Brain microvascular endothelial cell (primary cell): ENCODE results near the gene MSH4.
"Not testable (repeated sequence)": the region's sequence is repeated elsewhere in the genome, so short reads cannot be mapped to it uniquely, and the experiment has no call there.

Source experiments
- DNase-seq: peaks from one replicate; pipeline ENCODE4 v3.0.0-alpha.2; 2020
- H3K27ac ChIP-seq: fragments of 250-450 bp; sonication (Bioruptor Pico); 2 replicates; pipeline ENCODE4 v1.5.1; 2020; ENCODE audit warnings: mild to moderate bottlenecking, moderate library complexity
- H3K27me3 ChIP-seq: fragments of 250-450 bp; sonication (Bioruptor Pico); replicated peaks from 2 replicates; pipeline ENCODE4 v1.5.1; 2020; ENCODE audit warnings: mild to moderate bottlenecking
- H3K36me3 ChIP-seq: fragments of 250-450 bp; sonication (Bioruptor Pico); replicated peaks from 2 replicates; pipeline ENCODE4 v1.5.1; 2020; ENCODE audit warnings: mild to moderate bottlenecking
- H3K4me3 ChIP-seq: 2 replicates; pipeline ENCODE4 v1.5.1; 2011; ENCODE audit warnings: low read depth, mild to moderate bottlenecking, control low read depth, low read length, moderate library complexity
- in situ Hi-C: cut with HindIII; loops from 2 replicates; pipeline ENCODE4 v1.10.0; 2017; ENCODE audit warnings: low sequenced_read_pairs, low pct_ligation_motif_present
- TF ChIP-seq, protein P1 (sequence below): IDR thresholded peaks from 2 replicates; pipeline ENCODE4 v1.5.1; 2011; ENCODE audit warnings: low read depth, mild to moderate bottlenecking, moderate library complexity, low read length, control low read depth, inconsistent platforms; ENCODE audit errors: missing control alignments

The MSH4 gene

DNA sequence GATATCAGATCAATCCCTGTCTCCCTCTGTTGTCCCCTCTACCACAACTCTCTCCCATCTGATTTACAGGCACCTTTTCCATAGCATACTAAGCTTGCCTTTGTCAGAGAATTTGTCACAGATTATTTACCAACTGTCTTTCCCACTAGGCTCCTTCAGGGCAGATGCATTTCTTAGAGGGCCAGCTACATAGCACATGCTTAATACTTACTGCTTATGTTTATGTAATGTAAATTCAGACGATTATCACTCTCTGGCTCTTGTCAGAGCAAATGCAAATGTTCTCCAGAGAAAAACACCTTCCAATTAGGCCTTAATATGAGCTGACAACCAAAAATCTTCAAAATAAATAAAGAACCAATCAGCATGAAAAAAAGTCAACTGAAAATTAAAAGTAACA lies 25.9 kb upstream of the MSH4 start:
- TF ChIP-seq, protein P1, sequence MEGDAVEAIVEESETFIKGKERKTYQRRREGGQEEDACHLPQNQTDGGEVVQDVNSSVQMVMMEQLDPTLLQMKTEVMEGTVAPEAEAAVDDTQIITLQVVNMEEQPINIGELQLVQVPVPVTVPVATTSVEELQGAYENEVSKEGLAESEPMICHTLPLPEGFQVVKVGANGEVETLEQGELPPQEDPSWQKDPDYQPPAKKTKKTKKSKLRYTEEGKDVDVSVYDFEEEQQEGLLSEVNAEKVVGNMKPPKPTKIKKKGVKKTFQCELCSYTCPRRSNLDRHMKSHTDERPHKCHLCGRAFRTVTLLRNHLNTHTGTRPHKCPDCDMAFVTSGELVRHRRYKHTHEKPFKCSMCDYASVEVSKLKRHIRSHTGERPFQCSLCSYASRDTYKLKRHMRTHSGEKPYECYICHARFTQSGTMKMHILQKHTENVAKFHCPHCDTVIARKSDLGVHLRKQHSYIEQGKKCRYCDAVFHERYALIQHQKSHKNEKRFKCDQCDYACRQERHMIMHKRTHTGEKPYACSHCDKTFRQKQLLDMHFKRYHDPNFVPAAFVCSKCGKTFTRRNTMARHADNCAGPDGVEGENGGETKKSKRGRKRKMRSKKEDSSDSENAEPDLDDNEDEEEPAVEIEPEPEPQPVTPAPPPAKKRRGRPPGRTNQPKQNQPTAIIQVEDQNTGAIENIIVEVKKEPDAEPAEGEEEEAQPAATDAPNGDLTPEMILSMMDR: no peak
- H3K4me3 ChIP-seq: no peak overlapping the region
- no peaks in the 10 kb centered on the region for H3K36me3 ChIP-seq
- no peak for DNase-seq
- no peaks in the 10 kb centered on the region for H3K27me3 ChIP-seq
- no peak overlapping the region for H3K27ac ChIP-seq
- in situ Hi-C loops: no loop called here

DNA sequence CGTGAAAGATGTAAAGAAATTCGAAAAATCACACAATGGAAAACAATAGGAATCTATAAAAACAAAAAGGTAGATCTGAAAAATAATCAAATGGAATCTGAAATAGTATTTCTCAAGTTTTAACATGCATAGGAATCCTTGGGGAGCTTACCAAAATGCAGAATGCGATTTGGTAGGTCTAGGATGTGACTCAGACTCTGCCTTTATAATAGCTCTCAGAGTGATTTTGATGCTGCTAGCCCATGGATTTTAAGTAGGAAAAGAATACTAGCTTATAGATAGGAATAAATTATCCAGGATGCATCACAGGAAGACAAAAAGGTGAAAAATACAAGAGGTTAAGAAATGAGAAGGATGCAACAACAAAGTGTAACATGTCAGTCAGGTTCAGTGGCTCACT lies 24.7 kb upstream of the MSH4 start:
- Histone ChIP-seq H3K27ac (no peak overlapping the region), H3K27me3 (no peaks in the 10 kb centered on the region), H3K36me3 (no peaks in the 10 kb centered on the region), H3K4me3 (no peak overlapping the region)
- no peak for DNase-seq
- TF ChIP-seq, protein P1: no peak
- in situ Hi-C loops: no loop called here

DNA sequence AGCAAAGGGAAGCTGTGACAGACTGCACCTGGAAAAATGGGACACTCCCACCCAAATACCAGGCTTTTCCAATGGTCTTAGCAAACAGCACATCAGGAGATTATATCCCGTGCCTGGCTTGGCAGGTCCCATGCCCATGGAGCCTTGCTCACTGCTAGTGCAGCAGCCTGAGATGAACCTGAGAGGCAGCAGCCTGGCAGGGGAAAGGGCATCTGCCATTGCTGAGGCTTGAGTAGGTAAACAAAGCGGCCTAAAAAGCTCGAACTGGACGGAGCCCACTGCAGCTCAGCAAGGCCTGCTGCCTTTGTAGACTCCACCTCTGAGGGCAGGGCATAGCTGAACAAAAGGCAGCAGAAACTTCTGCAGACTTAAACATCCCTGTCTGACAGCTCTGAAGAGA lies 18.9 kb upstream of the MSH4 start:
- H3K27me3 ChIP-seq, H3K36me3 ChIP-seq, in situ Hi-C loops, H3K4me3 ChIP-seq, H3K27ac ChIP-seq, DNase-seq: not testable (repeated sequence)

DNA sequence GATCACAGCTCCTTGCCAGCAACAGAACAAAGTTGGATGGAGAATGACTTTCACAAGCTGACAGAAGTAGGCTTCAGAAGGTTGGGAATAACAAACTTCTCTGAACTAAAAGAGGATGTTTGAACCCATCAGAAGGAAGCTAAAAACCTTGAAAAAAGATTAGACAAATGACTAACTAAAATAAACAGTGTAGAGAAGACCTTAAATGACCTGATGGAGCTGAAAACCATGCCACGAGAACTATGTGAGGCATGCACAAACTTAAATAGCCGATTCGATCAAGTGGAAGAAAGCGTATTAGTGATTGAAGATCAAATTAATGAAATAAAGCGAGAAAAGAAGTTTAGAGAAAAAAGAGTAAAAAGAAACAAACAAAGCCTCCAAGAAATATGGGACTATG lies 18.0 kb upstream of the MSH4 start:
- in situ Hi-C loops, DNase-seq, H3K36me3 ChIP-seq, H3K4me3 ChIP-seq, H3K27me3 ChIP-seq, H3K27ac ChIP-seq: not testable (repeated sequence)

DNA sequence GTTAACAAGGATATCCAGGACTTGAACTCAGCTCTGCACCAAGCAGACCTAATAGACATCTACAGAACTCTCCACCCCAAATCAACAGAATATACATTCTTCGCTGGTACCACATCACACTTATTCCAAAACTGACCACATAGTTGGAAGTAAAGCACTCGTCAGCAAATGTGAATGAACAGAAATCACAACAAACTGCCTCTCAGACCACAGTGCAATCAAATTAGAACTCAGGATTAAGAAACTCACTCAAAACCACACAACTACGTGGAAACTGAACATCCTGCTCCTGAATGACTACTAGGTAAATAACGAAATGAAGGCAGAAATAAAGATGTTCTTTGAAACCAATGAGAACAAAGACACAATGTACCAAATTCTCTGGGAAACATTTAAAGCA lies 16.5 kb upstream of the MSH4 start:
- DNase-seq, H3K27ac ChIP-seq, H3K36me3 ChIP-seq, H3K4me3 ChIP-seq, H3K27me3 ChIP-seq, in situ Hi-C loops: not testable (repeated sequence)

DNA sequence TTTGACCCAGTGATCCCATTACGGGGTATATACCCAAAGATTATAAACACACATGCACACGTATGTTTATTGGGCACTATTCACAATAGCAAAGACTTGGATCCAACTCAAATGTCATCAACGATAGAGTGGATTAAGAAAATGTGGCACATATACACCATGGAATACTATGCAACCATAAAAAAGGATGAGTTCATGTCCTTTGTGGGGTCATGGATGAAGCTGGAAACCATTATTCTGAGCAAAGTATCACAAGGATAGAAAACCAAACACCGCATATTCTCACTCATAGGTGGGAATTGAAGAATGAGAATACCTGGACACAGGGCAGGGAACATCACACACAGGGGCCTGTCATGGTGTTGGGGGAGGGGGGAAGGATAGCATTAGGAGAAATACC lies 12.8 kb upstream of the MSH4 start:
- H3K27me3 ChIP-seq, DNase-seq, H3K36me3 ChIP-seq, in situ Hi-C loops, H3K4me3 ChIP-seq, H3K27ac ChIP-seq: not testable (repeated sequence)

DNA sequence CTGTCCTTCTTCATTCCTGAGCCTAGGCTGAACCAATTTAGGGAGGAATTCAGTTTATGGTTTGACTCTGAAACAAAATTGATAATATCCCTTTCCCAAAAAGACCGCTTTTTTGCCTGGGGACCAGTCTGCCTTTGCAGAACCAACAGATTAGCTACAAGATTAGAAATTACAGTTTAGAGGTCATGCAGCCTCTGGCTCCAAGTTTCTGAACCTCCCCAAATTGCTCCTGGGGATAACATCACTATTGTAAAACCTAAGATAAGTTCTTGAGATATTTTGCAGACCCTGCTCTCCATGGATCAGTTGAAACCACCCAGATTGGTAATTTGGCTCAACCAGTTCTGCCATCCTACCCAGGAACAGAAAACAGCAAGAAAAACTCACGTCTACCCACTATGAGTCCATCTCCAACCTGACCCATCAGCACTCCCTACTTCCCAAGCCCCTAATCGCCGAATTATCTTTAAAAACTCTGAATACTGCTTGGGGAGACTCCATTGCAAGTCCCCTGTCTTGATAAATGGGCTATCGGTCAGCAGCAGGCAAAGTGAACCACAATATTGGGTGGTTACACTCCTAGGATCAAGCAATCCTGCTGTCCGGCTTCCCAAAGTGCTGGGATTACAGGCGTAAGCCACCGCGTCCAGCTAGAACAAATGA lies 11.2 kb upstream of the MSH4 start:
- TF ChIP-seq, protein P1: no peak
- DNase-seq: no peak
- H3K36me3 ChIP-seq: peaks cover 22% of the 10 kb centered on the region
- H3K27ac ChIP-seq: peak overlapping the region; percentile 77
- peak overlapping the region; percentile 96 for H3K4me3 ChIP-seq
- in situ Hi-C loops: no loop called here
- H3K27me3 ChIP-seq: no peaks in the 10 kb centered on the region
